Measurements from ENCODE around the gene LOX.
"Not testable (repeated sequence)": the region's sequence is repeated elsewhere in the genome, so short reads cannot be mapped to it uniquely, and the experiment has no call there.

DNA sequence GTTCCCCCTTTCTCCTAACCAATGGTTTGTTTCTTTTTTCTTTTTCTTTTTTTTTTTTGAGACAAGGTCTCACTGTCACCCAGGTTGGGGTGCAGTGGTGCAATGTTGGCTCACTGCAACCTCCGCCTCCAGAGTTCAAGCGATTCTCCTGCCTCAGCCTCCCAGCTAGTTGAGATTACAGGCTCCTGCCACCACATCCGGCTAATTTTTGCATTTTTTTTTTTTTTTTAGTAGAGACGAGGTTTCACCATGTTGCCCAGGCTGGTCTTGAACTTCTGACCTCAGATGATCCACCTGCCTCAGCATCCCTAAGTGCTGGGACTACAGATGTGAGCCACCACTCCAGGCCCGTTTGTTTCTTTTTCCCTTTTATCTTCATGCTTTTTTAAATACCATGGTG lies 16.2 kb upstream of the LOX start:
- not testable (repeated sequence) for TF ChIP-seq CTCF (conservative IDR thresholded peaks at IDR 0.05); ZFX (IDR thresholded peaks at IDR 0.05)
